Measurements from ENCODE around the gene RUBCN. TPM values are rescaled to one million over a fixed set of nuclear protein-coding genes. Genes with fewer than 3 reads are reported as not detected.

Gene RUBCN
- total RNA-seq, 4 donors from 2014 or later, result 26.9 to 44.3 (median 35.0) TPM

Other genes starting within 250 kb of the RUBCN start
- gene BDH1, start 180.9 kb downstream of the RUBCN start, total RNA-seq, result 10 to 100 TPM; 44.4 to 60.6 (median 52.2) TPM
- 10 to 100 TPM; 46.4 to 62.0 (median 52.6) TPM for gene FYTTD1, start 13.0 kb upstream of the RUBCN start, total RNA-seq
- gene LRCH3, start 54.4 kb upstream of the RUBCN start, total RNA-seq, result 100 to 1,000 TPM in 1 of 4 donors, 10 to 100 TPM in 3; 15.0 to 197 (median 23.2) TPM
- 100 to 1,000 TPM; 495 to 880 (median 705) TPM for gene RPL35A, start 213.3 kb upstream of the RUBCN start, total RNA-seq
- 1 to 10 TPM; 3.5 to 5.2 (median 4.4) TPM for gene LMLN, start 223.3 kb upstream of the RUBCN start, total RNA-seq

Measured in esophagus squamous epithelium (tissue), 4 donors.